Gastrocnemius medialis (tissue), 4 donors: ENCODE data around the gene JMJD1C.

Experiments used
- POLR2A ChIP-seq, 2 donors: fragments of 450-650 bp; IDR thresholded peaks; one replicate each; pipeline ENCODE4 v1.6.1; 2017; ENCODE audit warnings: antibody characterized with exemption in 2 of 2, mild to moderate bottlenecking in 2 of 2, moderate library complexity in 2 of 2
- TF ChIP-seq, protein P1 (sequence below), 5 experiments: fragments of 450-650 bp in 3 of 5; fragments of 200-600 bp in 2 of 5; sonication (generic) in 2 of 5; IDR thresholded peaks in 4 of 5; conservative IDR thresholded peaks in 1 of 5; 1 replicate in 4 of 5; 2 replicates in 1 of 5; pipeline ENCODE4 v1.5.1; 2016 to 2019; ENCODE audit warnings: antibody characterized with exemption in 5 of 5, mild to moderate bottlenecking in 3 of 5, moderate library complexity in 3 of 5

GRCh38 chr10:63383141-63383540 is 82.6 kb downstream of the JMJD1C start:
- TF ChIP-seq, protein P1, sequence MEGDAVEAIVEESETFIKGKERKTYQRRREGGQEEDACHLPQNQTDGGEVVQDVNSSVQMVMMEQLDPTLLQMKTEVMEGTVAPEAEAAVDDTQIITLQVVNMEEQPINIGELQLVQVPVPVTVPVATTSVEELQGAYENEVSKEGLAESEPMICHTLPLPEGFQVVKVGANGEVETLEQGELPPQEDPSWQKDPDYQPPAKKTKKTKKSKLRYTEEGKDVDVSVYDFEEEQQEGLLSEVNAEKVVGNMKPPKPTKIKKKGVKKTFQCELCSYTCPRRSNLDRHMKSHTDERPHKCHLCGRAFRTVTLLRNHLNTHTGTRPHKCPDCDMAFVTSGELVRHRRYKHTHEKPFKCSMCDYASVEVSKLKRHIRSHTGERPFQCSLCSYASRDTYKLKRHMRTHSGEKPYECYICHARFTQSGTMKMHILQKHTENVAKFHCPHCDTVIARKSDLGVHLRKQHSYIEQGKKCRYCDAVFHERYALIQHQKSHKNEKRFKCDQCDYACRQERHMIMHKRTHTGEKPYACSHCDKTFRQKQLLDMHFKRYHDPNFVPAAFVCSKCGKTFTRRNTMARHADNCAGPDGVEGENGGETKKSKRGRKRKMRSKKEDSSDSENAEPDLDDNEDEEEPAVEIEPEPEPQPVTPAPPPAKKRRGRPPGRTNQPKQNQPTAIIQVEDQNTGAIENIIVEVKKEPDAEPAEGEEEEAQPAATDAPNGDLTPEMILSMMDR (IDR thresholded peaks at IDR 0.05 in 4 of 5, conservative IDR thresholded peaks at IDR 0.05 in 1 of 5): no peak
- TF ChIP-seq POLR2A (IDR thresholded peaks at IDR 0.05): no peak
